Renal cortex interstitium (tissue), 11 donors: Measurements from ENCODE around the gene AMZ1. TPM values are rescaled to one million over a fixed set of nuclear protein-coding genes. Genes with fewer than 3 reads are reported as not detected.
"Not testable (repeated sequence)": the region's sequence is repeated elsewhere in the genome, so short reads cannot be mapped to it uniquely, and the experiment has no call there.

ENCODE experiments used
- DNase-seq, 11 donors: peaks; one replicate each; pipeline ENCODE4 v3.0.0-alpha.2; 2013; ENCODE audit warnings: low read depth in 9 of 11, low spot score in 4 of 11; ENCODE audit errors: extremely low read depth in 1 of 11
- polyA plus RNA-seq, 3 donors: library from polyadenylated mRNA; unstranded; fragments of 120-200 nt; gene quantifications; one replicate each; pipeline ENCODE4 v1.2.1, GENCODE V29; 2013; ENCODE audit not compliant: insufficient read length in 3 of 3

Gene AMZ1
- polyA plus RNA-seq, 3 donors = 0.19 to 0.50 (median 0.27) TPM

DNA sequence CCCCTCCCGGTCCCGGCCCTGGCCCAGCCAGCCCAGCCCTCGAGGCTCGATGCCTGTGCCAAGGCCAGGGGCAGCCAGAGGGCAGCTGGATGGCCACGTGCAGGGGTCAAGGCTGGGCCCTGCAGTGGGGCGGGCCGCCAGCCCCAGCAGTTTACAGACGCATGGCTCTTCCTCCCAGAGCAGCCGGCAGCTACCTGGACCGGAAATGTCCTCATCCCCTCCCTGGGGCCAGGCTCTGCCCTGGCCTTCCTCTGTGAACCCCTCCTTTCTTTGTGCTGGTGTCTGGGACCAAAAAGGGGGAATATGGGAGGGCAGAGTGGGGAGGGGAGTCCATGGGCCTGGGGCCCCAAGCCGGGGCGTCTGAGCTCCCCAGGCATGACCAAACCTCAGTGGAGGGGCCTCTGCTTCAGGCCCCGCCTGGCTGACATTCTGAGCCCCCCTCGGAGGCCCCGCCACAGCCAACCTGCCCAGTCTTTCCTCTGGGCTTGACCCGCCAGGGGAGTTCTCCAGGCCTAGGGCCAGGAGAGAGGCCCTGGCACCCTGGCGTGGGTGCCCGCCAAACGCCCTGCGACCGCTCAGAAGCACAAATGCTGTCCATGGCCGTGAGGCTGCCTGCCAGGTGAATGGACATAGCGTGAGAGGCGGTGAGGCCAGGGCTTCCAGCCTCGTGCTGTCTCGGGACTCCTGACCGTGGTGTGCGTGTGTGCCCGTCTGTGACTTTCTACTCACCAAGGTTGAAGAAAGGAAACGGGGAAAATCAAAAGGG is 24.7 kb upstream of the AMZ1 start:
- DNase-seq = no peak

GRCh38 chr7:2663960-2664359 is 24.0 kb upstream of the AMZ1 start:
- no peak for DNase-seq

DNA sequence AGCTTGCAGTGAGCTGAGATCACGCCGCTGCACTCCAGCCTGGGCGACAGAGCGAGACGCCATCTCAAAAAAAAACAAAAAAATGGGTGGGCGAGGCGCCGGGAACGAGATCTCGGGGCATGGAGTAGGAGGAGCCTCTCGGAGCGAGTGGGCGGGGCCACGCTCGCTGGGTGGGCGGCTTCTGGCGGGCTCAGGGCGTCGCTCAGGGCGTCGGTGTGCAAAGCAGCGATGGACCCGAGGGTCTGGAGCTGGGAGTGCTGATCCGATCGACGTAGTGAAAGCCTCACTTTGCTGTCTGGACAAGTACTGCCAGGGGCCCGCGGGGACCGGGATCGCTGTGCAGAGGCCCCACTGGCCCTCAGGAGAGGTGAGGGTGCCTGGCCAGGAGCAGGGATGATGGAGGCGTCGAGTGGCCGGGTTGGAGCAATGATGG is 22.6 kb upstream of the AMZ1 start:
- DNase-seq = no peak

DNA sequence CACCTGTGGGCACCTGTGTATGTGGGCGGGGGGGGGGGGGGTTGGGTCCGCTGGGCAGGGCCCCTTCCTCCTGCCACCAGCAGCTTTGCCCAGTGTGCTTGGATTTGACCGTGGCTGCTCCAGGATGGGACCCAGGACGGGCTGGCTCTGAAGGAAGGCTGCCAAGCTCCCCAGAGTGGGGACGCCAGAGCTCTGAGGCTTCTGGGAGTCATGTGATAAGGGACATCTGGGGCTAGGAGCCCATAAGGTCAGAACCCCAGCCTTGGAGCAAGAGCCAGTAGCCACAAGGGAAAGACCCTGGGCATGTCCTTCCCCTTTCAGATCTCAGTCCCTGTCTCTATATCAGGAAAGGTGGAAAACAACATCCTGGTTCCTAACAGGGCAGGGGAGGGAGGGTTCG is 21.8 kb upstream of the AMZ1 start:
- DNase-seq = no peak

- no peak for DNase-seq
These were observed 21.3 kb upstream of the AMZ1 start for GRCh38 chr7:2666588-2667250.

DNA sequence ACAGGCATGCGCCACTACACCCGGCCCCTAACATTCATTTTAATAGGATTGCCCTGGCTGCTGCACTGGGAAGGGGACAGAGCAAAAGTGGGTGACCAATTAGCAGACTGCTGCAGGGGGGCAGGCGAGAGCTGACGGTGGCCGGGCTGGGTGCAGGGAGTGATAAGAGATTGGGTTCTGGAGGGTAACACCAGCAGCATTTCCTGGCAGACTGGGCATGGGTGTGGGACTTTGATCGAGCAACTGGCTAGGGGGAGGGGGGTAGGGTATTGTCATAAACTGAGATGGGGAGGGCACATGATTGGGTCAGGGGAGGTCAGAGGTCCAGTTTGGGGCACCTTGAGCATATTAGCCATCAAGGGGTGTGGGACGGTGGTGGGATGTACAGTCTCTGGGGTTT is 20.2 kb upstream of the AMZ1 start:
- no peak for DNase-seq

DNA sequence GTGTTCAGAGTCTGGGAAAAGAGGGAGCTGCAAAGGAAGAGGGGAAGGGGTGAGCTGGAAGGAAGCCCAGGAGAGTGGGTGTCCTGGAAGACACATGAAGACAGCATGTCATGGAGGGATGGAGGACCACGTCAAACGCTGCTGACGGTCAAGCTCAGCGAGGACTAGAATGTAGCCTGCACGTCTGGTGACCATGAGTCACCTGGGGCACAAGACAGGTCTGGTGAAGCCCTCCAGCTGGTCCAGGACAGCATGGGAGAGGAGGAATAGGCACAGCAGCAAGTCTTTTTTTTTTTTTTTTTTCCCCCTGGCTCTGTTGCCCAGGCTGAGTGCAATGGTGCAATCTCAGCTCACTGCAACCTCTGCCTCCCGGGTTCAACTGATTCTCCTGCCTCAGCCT is 19.6 kb upstream of the AMZ1 start:
- no peak for DNase-seq

GRCh38 chr7:2670171-2670570 is 17.8 kb upstream of the AMZ1 start:
- no peak for DNase-seq

DNA sequence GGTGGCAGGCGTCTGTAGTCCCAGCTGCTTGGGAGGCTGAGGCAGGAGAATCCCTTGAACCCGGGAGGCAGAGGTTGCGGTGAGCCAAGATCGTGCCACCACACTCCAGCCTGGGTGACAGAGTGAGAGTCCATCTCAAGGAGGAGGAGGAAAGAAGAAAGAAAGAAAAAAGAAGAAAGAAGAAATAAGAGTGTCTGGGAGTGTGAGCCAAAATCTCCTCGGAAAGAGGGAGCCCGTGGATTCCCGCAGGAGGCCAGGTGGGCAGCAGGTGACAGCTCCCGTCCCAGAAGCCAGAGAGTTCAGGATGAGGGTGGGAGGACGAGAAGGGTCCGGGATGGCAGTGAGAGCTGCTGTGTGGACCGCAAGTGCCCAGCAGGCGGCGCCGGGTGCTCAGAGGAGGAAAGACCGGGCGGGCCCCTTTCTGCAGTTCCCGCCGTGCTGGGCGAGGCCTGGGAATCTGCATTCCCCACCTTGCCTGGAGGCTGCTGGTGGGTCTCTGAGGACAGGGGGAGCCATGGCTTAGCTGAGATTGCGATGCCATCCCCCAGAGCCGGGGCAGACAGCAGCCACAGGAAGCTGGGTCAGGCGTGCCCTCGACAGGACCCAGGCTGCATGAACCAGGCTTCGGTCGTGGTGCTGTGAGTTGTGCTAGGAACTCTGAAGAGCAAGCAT is 17.1 kb upstream of the AMZ1 start:
- DNase-seq = peak in 1 of 11 donors; percentile 47

DNA sequence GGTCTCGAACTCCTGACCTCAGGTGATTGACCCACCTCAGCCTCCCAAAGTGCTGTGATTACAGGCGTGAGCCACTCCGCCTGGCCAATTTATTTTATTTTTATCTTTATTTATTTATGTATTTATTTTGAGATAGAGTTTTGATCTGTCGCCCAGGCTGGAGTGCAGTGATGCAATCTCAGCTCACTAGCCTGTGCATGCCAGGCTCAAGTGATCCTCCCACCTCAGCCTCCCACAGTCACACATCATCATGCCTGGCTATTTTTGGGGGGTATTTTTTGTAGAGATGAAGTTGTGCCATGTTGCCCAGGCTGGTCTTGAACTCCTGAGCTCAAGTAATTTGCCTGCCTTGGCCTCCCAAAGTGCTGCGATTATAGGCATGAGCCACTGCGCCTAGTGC is 14.8 kb upstream of the AMZ1 start:
- not testable (repeated sequence) for DNase-seq

DNA sequence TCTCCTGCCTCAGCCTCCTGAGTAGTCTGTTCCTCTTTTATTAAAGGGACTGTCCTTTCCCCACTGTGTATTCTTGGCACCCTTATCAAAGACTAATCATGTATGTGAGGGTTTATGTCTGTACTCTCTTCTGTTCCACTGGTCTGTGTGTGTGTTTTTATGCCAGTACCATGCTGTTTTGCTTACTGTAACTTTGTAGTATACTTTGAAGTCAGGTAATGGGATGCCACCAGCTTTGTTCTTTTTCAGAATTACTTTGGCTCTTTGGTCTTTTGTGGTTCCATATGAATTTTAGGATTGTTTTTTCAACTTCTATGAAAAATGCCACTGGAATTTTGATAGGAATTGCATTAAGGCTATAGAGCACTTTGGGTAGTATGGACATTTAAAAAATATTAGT is 14.1 kb upstream of the AMZ1 start:
- no peak for DNase-seq

GRCh38 chr7:2675256-2675764 is 12.7 kb upstream of the AMZ1 start:
- DNase-seq = no peak

DNA sequence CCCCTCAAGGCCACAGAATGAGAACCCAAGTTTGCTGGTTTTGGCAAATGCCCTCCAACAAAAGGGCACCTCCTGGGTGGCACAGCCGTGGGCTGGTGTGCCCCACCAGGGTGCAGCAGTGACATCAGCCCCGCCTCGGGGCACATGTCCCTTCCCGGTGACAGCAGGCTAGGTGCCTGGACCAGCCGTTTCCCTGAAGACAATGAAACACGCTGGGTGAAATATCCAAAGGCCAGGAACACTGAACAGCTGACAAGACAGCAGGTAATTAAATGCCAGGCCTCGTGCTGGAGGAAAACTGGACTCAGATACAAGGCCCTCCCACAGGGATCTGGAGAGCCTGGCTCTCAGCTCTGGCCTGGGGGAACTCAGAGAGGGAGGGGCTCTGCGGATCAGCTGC is 11.4 kb upstream of the AMZ1 start:
- not testable (repeated sequence) for DNase-seq

DNA sequence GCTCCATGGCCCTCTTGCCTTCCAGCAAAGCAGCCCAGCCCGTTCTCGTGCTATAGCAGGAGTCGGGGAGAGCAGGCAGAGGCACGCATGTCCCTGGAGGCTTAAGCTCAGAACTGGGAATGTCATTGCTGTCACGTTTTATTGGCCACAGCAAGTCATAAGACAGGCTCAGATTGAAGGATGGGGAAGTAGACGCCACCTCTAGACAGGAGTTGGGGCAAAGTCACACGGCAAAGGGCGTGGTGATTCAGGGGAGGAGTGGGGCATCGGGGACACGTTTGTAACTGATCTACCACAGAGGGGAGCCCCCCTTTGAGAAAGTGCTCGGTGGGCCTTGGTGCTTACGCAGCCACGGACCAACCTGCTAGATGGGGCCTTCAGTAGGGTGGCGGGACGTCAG is 9.5 kb upstream of the AMZ1 start:
- DNase-seq = not testable (repeated sequence)

DNA sequence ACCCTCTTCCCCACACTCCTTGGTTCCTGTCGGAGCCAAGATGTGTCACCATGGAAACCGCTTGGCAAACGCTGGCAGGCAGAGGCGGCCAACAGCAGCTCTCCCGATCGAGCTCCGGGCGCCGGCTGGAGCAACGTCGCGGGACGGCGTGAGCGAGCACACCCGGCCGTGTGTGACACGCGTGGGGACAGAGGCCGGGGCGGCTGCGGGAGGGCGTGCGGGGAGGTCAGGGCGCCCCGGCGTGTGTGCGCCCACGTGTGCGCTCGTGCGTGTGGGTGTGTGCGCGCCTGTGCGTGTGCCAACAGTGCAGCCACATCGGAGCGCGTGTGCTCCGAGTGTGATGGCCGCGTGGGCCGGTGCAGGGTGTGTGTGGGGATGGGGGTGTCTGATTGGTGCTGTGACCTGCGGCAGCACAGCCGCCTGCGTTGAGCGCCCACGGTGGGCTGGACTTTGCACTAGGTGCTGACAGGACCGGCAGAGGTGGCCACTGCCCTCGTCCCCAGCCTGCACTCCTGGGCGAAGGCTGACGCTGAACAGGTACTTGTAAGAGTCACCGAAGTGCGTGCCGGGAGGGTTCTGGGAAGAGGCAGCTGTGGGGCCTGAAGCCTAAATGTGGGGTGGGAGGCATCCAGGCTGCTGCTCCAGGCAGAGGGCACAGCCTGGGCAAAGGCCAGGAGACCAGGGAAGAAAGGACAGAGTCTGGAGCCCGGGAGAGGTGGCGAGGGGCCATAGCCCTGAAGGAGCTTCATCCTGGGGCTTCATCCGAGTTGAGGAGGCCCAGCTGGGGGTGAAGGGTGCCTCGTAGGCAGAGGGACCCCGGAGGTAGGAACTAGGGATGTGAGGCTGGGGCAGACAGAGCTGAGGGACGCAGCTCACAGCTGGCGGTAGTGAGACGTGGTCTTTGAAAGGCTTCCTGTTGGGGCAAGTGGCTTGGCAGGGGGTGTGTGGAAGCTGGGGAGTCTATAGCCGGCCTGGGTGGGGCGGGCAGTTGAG is 8.6 kb upstream of the AMZ1 start:
- DNase-seq = not testable (repeated sequence)

GRCh38 chr7:2680256-2680655 is 7.7 kb upstream of the AMZ1 start:
- no peak for DNase-seq

DNA sequence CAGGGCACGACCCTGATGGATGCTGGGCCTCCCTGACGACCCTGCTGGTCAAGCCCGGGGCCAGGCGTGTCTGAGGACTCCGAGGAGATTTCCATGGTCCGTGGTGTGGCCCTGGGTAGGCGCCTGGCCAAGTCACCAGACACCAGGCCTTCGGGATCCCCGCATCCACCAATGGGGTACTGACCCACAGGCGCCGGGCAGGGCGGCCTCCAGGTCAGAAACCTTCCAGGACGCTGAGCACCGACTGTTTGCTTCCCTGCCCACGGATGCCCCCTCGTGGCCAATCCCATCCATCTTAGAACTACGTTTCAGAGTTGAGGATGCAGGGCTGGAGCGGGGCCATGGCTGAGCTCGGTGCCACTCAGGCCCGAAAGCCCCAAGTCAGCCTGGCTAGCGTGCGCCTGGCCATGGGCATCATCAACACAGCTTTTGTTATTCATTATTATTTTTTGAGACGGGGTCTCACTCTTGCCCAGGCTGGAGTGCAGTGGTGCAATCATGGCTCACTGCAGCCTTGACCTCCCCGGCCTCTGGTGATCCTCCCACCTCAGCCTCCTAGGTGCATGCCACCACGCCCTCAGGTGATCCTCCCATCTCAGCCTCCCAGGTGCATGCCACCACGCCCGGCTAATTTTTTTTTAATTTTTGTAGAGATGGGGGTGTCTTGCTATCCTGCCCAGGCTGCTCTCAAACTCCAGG is 7.1 kb upstream of the AMZ1 start:
- DNase-seq = peak in 2 of 11 donors; percentile 45 to 54
